Measurements from ENCODE around the gene SETD6. TPM values are rescaled to one million over a fixed set of nuclear protein-coding genes. Genes with fewer than 3 reads are reported as not detected.
"Not testable (repeated sequence)": the region's sequence is repeated elsewhere in the genome, so short reads cannot be mapped to it uniquely, and the experiment has no call there.

SETD6 gene
- total RNA-seq, 1 donor from 2014 or later: 13.0 TPM

GRCh38 chr16:58518083-58518979, 3.0 kb downstream of the SETD6 start:
- intact Hi-C loops (cut with DNase I): loop anchor here (5.0 to 10.0 kb wide), 3 partner anchors 106 to 1331 kb away; partner anchors contain the start of genes CNOT1, GOT2, PSME3IP1 and RSPRY1
- ATAC-seq: no peak
- no peak for DNase-seq (ENCODE audit: missing footprints)

DNA sequence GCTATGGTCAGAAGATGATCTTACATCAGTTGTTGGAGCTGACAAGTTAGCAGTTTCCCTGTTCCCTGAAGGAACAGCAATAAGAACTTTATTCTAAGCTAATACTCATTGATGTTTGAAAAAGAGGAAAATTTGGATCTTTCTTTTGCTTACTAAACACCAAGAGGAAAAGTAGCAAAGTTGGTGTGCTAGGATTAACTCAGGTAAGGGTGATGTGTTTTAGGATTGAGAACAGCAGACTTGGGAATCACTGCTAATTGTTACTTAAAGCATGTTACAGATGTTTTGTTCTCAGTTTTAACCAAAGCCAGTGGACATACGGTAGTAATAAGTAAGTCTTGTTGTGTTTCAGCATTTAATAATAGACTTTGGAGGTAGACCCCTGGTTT, 3.7 kb downstream of the SETD6 start:
- ATAC-seq: no peak
- intact Hi-C loops (cut with DNase I): loop anchor here (5.0 to 10.0 kb wide), 3 partner anchors 106 to 1332 kb away; partner anchors contain the start of genes CNOT1, GOT2, PSME3IP1 and RSPRY1

GRCh38 chr16:58519707-58520106, 4.4 kb downstream of the SETD6 start:
- intact Hi-C loops (cut with DNase I): loop anchor here (5.0 to 10.0 kb wide), 4 partner anchors 65 to 1332 kb away; partner anchors contain the start of genes CNOT1, GOT2, PSME3IP1 and RSPRY1
- ATAC-seq (no peak), DNase-seq (ENCODE audit: missing footprints) (no peak)

More for the DNA sequence above, 3.7 kb downstream of the SETD6 start:
- no peak for DNase-seq (ENCODE audit: missing footprints)

- intact Hi-C loops (cut with DNase I): loop anchor here (5.0 kb wide), 1 partner anchor 97 kb away; the partner anchor contains the start of gene CNOT1
- no peak for ATAC-seq
- DNase-seq (ENCODE audit: missing footprints): no peak
Measured at GRCh38 chr16:58530179-58530578, 14.9 kb downstream of the SETD6 start.

GRCh38 chr16:58532414-58532813, 17.1 kb downstream of the SETD6 start:
- ATAC-seq (no peak), DNase-seq (ENCODE audit: missing footprints) (no peak)
- intact Hi-C loops (cut with DNase I): loop anchor here (5.0 kb wide), 1 partner anchor 95 kb away; the partner anchor contains the start of gene CNOT1

DNA sequence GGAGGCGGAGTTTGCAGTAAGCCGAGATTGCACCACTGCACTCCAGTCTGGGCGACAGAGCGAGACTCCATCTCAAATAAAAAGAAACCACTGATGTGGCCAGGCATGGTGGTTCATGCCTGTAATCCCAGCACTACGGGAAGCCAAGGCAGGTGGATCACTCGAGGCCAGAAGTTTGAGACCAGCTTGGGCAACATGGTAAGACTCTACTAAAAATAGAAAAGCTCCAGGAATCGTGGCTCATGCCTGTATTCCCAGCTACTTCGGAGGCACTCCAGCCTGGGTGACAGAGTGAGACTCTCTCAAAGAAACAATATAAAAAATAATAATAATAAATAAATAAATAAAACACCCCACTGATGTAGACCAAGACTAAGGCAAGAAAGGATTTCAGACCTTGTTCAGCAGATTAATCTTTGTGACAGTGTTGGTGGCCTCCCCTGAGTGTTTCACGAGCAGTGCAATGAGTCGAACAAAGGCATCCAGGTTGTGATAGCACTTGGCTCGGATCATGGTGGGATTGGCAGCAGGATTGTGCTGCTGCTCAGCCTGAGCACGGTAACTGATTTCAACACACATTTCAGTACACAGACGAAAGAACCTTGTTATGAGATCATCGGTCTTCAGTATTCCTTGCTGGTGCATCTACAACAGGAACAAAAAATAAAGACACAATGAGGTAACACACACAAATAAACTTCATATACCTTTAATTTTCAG, 18.6 kb downstream of the SETD6 start:
- peak; percentile 84 for ATAC-seq
- DNase-seq (ENCODE audit: missing footprints): no peak
- intact Hi-C loops (cut with DNase I): loop anchor here (5.0 kb wide), 1 partner anchor 93 kb away; the partner anchor contains the start of gene CNOT1

GRCh38 chr16:58535100-58535499, 19.8 kb downstream of the SETD6 start:
- DNase-seq (ENCODE audit: missing footprints) (no peak), ATAC-seq (peak; percentile 34)

DNA sequence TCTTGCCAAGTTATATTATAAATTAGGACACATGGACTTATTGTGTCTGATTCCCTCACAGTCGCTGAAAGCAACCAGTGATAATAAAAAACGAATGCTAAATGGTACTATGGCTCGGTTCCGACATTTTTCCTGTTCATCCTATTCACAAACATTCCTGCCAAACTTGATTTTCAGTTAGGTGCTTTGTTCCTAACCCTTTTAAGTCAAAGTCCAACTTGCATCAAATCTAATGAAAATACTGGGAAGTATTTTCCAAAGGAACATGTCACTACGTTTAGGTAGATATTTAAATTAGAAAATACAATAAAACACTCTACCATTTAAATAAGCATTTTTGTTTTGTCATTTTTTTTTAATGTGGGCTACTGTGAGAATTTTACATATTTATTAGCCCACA, 21.0 kb downstream of the SETD6 start:
- intact Hi-C loops (cut with DNase I): no loop called here
- DNase-seq (ENCODE audit: missing footprints) (no peak), ATAC-seq (no peak)

More at GRCh38 chr16:58535100-58535499, 19.8 kb downstream of the SETD6 start:
- intact Hi-C loops (cut with DNase I): no loop called here

- no peak for DNase-seq (ENCODE audit: missing footprints)
- no peak for ATAC-seq
- intact Hi-C loops (cut with DNase I): no loop called here
Measured at GRCh38 chr16:58537124-58537906, 22.0 kb downstream of the SETD6 start.

DNA sequence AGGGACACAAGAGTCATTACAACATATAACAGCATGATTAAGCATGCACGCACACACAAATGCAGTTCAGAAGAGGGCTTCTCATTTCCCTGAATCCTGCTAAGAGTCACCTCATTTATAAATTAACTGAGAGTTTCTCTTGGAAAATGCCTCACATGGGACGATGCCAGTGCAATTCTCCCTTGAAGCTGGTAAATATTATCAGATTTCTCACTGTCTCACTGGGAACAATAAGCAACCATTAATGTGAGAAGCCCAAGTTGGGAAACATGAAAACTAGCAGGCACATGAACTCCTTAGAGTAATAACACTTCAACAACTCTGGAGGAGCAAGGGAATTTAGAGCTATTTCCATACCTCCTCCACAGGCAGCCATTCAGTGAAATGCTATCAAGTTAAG, 26.4 kb downstream of the SETD6 start:
- no peak for ATAC-seq
- intact Hi-C loops (cut with DNase I): loop anchor here (5.0 kb wide), 1 partner anchor 36 kb away; no protein-coding TSS in a partner anchor
- no peak for DNase-seq (ENCODE audit: missing footprints)

- ATAC-seq (no peak), DNase-seq (ENCODE audit: missing footprints) (no peak)
- intact Hi-C loops (cut with DNase I): loop anchor here (5.0 kb wide), 1 partner anchor 35 kb away; no protein-coding TSS in a partner anchor
Measured at GRCh38 chr16:58542291-58542690, 27.0 kb downstream of the SETD6 start.

DNA sequence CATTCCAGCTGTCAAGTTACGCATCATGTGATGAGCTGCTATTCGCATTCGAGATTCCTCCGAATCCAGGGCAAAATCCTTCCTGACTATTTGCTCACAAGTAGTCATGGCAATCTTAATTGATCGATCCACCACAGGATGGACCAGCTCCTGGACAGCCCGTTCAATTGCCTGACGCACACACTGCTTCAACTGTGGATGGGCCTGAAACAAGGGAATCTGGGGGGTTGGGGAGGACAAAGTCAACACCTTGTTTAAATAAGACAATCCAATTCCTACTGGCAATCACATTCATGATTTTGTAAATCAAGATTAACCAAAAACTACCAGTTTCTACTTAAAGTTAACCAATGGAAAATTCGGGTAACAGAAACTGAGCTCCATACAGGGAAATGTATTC, 28.4 kb downstream of the SETD6 start:
- no peak for ATAC-seq
- intact Hi-C loops (cut with DNase I): loop anchor here (5.0 kb wide), 1 partner anchor 34 kb away; no protein-coding TSS in a partner anchor
- DNase-seq (ENCODE audit: missing footprints): no peak

DNA sequence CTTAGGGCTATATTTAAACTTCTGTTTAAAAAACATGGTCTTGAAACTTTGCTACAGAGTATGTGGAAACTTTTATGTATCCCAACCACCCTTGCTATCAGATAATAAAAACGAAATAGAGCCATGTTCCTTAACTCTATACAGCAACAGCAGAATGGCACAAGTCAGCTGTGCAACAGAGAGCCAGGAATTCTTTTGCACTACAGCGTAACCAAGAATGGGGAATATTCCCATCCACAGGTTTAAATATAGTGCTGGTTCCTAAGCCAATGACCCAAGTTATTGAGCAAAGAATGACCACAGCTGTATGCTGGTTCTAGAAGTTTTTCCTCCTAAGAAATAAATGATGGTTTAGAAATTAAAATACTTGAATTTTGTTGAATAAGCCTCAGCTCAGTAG, 33.1 kb downstream of the SETD6 start:
- intact Hi-C loops (cut with DNase I): no loop called here
- DNase-seq (ENCODE audit: missing footprints) (no peak), ATAC-seq (peak; percentile 61)

- DNase-seq (ENCODE audit: missing footprints): no peak
- intact Hi-C loops (cut with DNase I): no loop called here
- ATAC-seq: peak; percentile 89
Measured at GRCh38 chr16:58551496-58551895, 36.2 kb downstream of the SETD6 start.

DNA sequence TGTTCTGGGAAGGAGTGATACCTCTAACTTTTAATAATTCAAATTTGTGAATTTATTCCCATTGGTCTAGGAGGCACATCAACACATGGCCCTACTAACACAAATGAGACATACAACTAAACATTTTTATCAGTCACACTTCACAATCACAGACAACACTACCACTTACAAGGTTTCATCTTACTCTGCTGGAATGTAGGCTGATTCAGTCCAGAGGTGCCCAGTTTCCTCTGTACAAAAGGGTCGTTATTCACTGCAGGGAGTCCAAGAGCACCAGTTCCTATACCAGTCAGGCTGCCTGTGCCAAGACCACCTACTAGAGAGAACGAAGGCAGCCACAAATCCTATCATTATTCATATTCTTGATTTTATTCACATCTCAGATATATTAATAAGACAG, 41.4 kb downstream of the SETD6 start:
- ATAC-seq: no peak
- DNase-seq (ENCODE audit: missing footprints): no peak
- intact Hi-C loops (cut with DNase I): no loop called here

- no peak for ATAC-seq
- no peak for DNase-seq (ENCODE audit: missing footprints)
- intact Hi-C loops (cut with DNase I): no loop called here
Measured at GRCh38 chr16:58563235-58563634, 47.9 kb downstream of the SETD6 start.

DNA sequence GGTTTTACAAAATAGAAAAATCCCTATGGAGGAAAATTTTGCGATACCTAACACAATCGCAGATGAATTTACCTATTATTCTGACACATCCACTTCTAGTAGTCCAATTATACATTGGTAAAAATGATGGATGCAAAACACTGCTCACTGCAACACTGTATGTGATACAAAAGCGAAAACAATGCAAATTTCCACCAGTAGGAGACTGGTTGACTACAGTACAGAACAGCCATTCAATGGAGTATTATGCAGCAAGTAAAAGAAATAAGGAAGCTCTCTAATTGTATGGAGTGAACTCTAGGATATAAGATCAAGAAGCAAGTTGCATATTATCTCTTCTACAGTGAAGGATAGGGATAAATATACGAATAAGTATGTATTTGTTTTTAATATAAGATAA, 48.5 kb downstream of the SETD6 start:
- intact Hi-C loops (cut with DNase I): no loop called here
- DNase-seq (ENCODE audit: missing footprints) (no peak), ATAC-seq (no peak)

DNA sequence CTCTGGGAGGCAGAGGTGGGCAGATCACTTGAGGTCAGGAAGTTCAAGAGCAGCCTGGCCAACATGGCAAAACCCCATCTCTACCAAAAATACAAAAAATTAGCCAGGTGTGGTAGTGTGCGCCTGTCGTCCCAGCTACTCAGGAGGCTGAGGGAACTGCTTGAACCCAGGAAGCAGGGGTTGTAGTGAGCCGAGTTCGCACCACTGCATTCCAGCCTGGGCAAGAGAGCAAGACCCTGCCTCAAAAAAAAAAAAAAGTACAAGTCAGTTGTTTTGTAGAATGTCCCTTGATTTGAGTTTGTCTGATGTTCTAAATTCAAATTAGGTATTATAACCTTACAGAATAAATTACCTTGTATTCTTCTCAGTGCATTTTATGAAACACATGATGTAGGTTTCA, 50.4 kb downstream of the SETD6 start:
- intact Hi-C loops (cut with DNase I); ATAC-seq; DNase-seq (ENCODE audit: missing footprints): not testable (repeated sequence)

Data from Right ventricle myocardium inferior (tissue), 1 donor.